BJ (cell line): Measurements from ENCODE around the gene P2RX5. TPM values are rescaled to one million over a fixed set of nuclear protein-coding genes. Genes with fewer than 3 reads are reported as not detected.

Source experiments
- CTCF ChIA-PET: fragments of 350-600 bp; formaldehyde crosslinking; extraction: SDS; loops from one replicate; lab custom pipeline; 2021; ENCODE audit warnings: antibody characterized with exemption, inconsistent platforms; lab: Yijun Ruan, JAX
- POLR2A ChIA-PET: fragments of 300-600 bp; sonication (Branson Sonifier 250); formaldehyde crosslinking; extraction: SDS; loops from one replicate; lab custom pipeline; 2021; ENCODE audit warnings: antibody characterized with exemption; lab: Charles Lee
- DNase-seq: peaks from one replicate; pipeline ENCODE4 v3.0.0-alpha.2; 2011; ENCODE audit warnings: low read depth
- H3K27me3 ChIP-seq: 2 replicates; pipeline ENCODE4 v1.6.0; 2011; ENCODE audit warnings: low read length; ENCODE audit not compliant: control insufficient read depth, insufficient read depth
- H3K36me3 ChIP-seq: 2 replicates; pipeline ENCODE4 v1.5.1; 2011; ENCODE audit warnings: low read length; ENCODE audit not compliant: control insufficient read depth, insufficient read depth
- H3K4me3 ChIP-seq: 2 replicates; pipeline ENCODE4 v1.5.1; 2011; ENCODE audit warnings: low read depth, mild to moderate bottlenecking, control low read depth, low read length
- CTCF ChIP-seq: IDR thresholded peaks from 2 replicates; pipeline ENCODE4 v1.5.1; 2011; ENCODE audit warnings: low read depth, mild to moderate bottlenecking, control low read depth, inconsistent platforms, low read length, moderate library complexity; ENCODE audit not compliant: insufficient read depth
- polyA plus RNA-seq: library from polyadenylated mRNA; depleted of rRNA; stranded (reverse); fragments of >200 nt; gene quantifications from 2 replicates; pipeline ENCODE4 v1.2.3, GENCODE V29; 2011

The P2RX5 gene
- polyA plus RNA-seq, 1 experiment: 6.5 TPM

DNA sequence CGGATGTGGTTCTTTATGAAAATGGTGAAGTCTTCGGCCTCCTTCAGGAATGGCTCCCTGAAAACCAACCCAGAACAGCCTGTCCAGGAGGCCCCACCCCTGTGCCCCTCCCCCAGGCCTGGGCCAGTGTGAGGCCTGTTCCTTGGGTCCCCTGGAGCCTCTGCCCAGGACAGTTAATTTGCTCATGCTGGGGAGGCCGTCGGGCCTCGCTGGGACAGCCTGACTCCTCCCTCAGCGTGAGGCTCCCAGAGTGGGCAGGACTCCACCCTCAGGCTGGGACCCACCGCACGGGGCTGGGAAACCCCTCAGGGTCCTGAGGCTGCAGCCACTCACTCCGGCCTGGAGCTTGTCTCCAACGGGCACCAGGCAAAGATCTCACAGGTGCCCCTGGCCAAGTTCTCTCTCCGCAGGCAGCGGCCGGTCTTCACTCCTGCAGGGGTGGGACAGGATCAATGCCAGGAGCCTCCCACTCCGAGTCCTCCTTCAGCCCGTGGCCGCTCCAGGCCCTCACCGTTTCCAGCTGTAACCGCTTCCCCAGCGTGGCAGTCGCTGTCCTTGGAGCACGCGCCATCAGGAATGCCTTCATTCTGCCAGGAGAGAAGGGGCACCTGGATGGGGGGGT, 5.8 kb downstream of the P2RX5 start:
- Histone ChIP-seq H3K4me3 (no peak overlapping the region), H3K27me3 (no peaks in the 10 kb centered on the region), H3K36me3 (no peaks in the 10 kb centered on the region)
- ChIA-PET CTCF (no interaction called here), POLR2A (no interaction called here)
- DNase-seq: no peak
- TF ChIP-seq CTCF: no peak

- ChIA-PET POLR2A (no interaction called here), CTCF (no interaction called here)
- DNase-seq: no peak
- no peak for TF ChIP-seq CTCF
- Histone ChIP-seq H3K4me3 (no peak overlapping the region), H3K36me3 (no peaks in the 10 kb centered on the region), H3K27me3 (no peaks in the 10 kb centered on the region)
Measured at GRCh38 chr17:3689262-3690093, 6.5 kb downstream of the P2RX5 start.

GRCh38 chr17:3688852-3689261, 7.1 kb downstream of the P2RX5 start:
- CTCF ChIA-PET: no interaction called here
- no peak overlapping the region for H3K4me3 ChIP-seq
- TF ChIP-seq CTCF: no peak
- H3K27me3 ChIP-seq: no peaks in the 10 kb centered on the region
- POLR2A ChIA-PET: no interaction called here
- H3K36me3 ChIP-seq: no peaks in the 10 kb centered on the region
- DNase-seq: no peak

DNA sequence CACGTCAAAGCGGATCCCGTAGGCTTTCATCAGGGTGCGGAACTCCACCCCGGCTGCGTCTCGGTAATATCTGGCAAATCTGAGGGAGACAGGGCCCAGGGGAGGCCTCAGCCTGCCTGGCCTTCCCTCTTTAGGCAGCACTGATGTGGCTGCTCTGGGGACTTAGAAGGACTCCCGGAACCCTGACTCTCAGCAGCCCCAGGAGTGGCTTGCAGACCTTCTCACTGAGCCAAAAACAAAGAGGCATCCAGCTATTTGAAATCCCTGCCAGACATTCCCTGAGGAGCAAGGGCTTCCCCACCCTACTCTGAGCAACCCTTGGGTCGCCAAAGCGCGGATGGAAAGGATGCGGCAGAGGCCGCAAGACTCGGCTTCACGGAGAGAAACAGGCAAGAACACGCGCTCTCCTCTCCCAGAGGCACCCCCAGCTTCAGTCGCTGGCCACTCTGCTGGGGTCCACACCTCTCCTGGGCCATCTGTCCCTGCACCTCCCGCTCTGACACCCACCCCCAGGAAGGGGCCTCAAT, 7.9 kb downstream of the P2RX5 start:
- Histone ChIP-seq H3K4me3 (no peak overlapping the region), H3K27me3 (no peaks in the 10 kb centered on the region), H3K36me3 (no peaks in the 10 kb centered on the region)
- POLR2A ChIA-PET: no interaction called here
- DNase-seq: no peak
- TF ChIP-seq CTCF: no peak
- CTCF ChIA-PET: no interaction called here

DNA sequence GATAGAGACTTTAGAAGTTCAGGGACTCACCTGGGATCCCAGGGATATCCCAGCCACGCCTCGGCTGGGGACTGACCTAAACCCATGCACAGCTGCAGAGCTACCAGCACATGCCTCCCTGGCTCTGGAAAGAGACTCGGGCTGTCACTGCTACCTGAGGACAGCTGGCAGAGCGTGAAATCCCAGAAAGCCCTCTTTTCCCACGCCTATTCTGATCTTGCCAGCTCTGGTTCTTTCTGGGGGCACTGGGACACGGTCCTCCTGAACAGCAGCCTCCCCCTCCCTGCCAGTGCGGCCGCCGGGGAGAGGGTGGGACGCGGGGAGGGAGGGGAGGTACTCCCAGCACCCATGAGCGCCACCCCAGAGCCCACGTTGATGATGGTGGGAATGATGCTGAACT, 10.8 kb downstream of the P2RX5 start:
- no peak for DNase-seq
- CTCF ChIA-PET: interaction anchor here (4.1 kb wide), 1 partner anchor 10 kb away, joined by 26 read pairs; the partner anchor contains the start of gene P2RX5
- H3K4me3 ChIP-seq: no peak overlapping the region
- POLR2A ChIA-PET: no interaction called here
- no peaks in the 10 kb centered on the region for H3K27me3 ChIP-seq
- no peaks in the 10 kb centered on the region for H3K36me3 ChIP-seq
- TF ChIP-seq CTCF: no peak
